Omental fat pad (tissue), 4 donors: ENCODE data around the gene ZNF579. TPM values are rescaled to one million over a fixed set of nuclear protein-coding genes. Genes with fewer than 3 reads are reported as not detected.

Experiments
- ATAC-seq: fragments of 150-250 bp; one replicate; pipeline ENCODE4 v1.9.1; 2016; ENCODE audit warnings: mild to moderate bottlenecking, moderate library complexity; ENCODE audit not compliant: low FRiP score
- DNase-seq: peaks from one replicate; pipeline ENCODE4 v3.0.0-alpha.2; 2019; ENCODE audit warnings: low spot score
- CTCF ChIP-seq, 3 donors: fragments of 450-650 bp; IDR thresholded peaks; one replicate each; pipeline ENCODE4 v1.5.1; 2016 to 2017; ENCODE audit warnings: antibody characterized with exemption in 3 of 3, mild to moderate bottlenecking in 3 of 3, moderate library complexity in 2 of 3
- total RNA-seq, 4 donors: library from RNA; depleted of rRNA; stranded (reverse); fragments of >200 nt; gene quantifications; one replicate each; pipeline ENCODE4 v1.1.0, GENCODE V29; 2016

Gene ZNF579
- total RNA-seq, 4 donors from 2014 or later: 1.3 to 4.0 (median 2.3) TPM

- ATAC-seq (no peak), DNase-seq (no peak)
- TF ChIP-seq CTCF (IDR thresholded peaks at IDR 0.05): no peak
These were observed 12.8 kb downstream of the ZNF579 start for GRCh38 chr19:55567708-55568328.

- DNase-seq (no peak), ATAC-seq (no peak)
- no peak for TF ChIP-seq CTCF (IDR thresholded peaks at IDR 0.05)
These were observed 13.8 kb downstream of the ZNF579 start for GRCh38 chr19:55566823-55567222.

- DNase-seq (peak; percentile 41), ATAC-seq (peak; percentile 93)
- TF ChIP-seq CTCF (IDR thresholded peaks at IDR 0.05): no peak
These were observed 17.4 kb downstream of the ZNF579 start for GRCh38 chr19:55563261-55563690.

- DNase-seq (no peak), ATAC-seq (no peak)
- no peak for TF ChIP-seq CTCF (IDR thresholded peaks at IDR 0.05)
These were observed 21.0 kb downstream of the ZNF579 start for GRCh38 chr19:55559684-55560083.

- TF ChIP-seq CTCF (IDR thresholded peaks at IDR 0.05): no peak
- ATAC-seq (no peak), DNase-seq (no peak)
These were observed 25.9 kb downstream of the ZNF579 start for GRCh38 chr19:55554741-55555152.

GRCh38 chr19:55554302-55554701 is 26.3 kb downstream of the ZNF579 start:
- ATAC-seq (no peak), DNase-seq (no peak)
- TF ChIP-seq CTCF (IDR thresholded peaks at IDR 0.05): no peak
